Loucy (cell line): ENCODE results near the gene RPS6KA2.

Experiments
- H2AFZ ChIP-seq: fragments of 200-600 bp; sonication (generic); 2 replicates; pipeline ENCODE4 v1.6.0; 2016; ENCODE audit warnings: antibody characterized with exemption, mild to moderate bottlenecking, low read length, moderate library complexity
- H3F3A ChIP-seq: fragments of 200-600 bp; 2 replicates; pipeline ENCODE4 v1.6.0; 2016; ENCODE audit warnings: antibody characterized with exemption, low read depth, mild to moderate bottlenecking
- H3K27me3 ChIP-seq: fragments of 200-600 bp; sonication (generic); 2 replicates; pipeline ENCODE4 v1.6.1; 2014; ENCODE audit warnings: low read length, mild to moderate bottlenecking; ENCODE audit not compliant: insufficient read depth, poor library complexity, severe bottlenecking
- H3K36me3 ChIP-seq: fragments of 200-600 bp; sonication (generic); 2 replicates; pipeline ENCODE4 v1.6.1; 2016; ENCODE audit warnings: low read length; ENCODE audit not compliant: insufficient read depth
- H3K4me1 ChIP-seq: fragments of 200-600 bp; sonication (generic); 2 replicates; pipeline ENCODE4 v1.5.1; 2014; ENCODE audit warnings: low read length, mild to moderate bottlenecking; ENCODE audit not compliant: insufficient read depth, poor library complexity, severe bottlenecking
- H3K4me2 ChIP-seq: fragments of 200-600 bp; sonication (generic); 2 replicates; pipeline ENCODE4 v1.6.0; 2014; ENCODE audit warnings: antibody characterized with exemption, low read length, low read depth, mild to moderate bottlenecking; ENCODE audit not compliant: poor library complexity, severe bottlenecking
- H3K4me3 ChIP-seq: fragments of 200-600 bp; sonication (generic); 2 replicates; pipeline ENCODE4 v1.5.1; 2014; ENCODE audit warnings: low read length, mild to moderate bottlenecking, mixed read lengths; ENCODE audit not compliant: poor library complexity, severe bottlenecking
- H3K79me2 ChIP-seq: fragments of 200-600 bp; sonication (generic); 2 replicates; pipeline ENCODE4 v1.6.1; 2014; ENCODE audit warnings: low read length; ENCODE audit not compliant: insufficient read depth
- H3K9ac ChIP-seq: fragments of 200-600 bp; sonication (generic); 2 replicates; pipeline ENCODE4 v1.6.0; 2014; ENCODE audit warnings: mild to moderate bottlenecking, low read depth, low read length, moderate library complexity; ENCODE audit not compliant: poor library complexity, severe bottlenecking
- H3K9me2 ChIP-seq: fragments of 200-600 bp; sonication (generic); replicated peaks from 2 replicates; pipeline ENCODE4 v1.6.1; 2016; ENCODE audit warnings: low read depth, low read length, mixed read lengths
- H3K9me3 ChIP-seq: fragments of 200-600 bp; sonication (generic); 2 replicates; pipeline ENCODE4 v1.6.1; 2014; ENCODE audit warnings: mild to moderate bottlenecking, antibody characterized with exemption, low read length, low read depth; ENCODE audit not compliant: insufficient read depth
- H4K20me1 ChIP-seq: fragments of 200-600 bp; sonication (generic); 2 replicates; pipeline ENCODE4 v1.6.0; 2014; ENCODE audit warnings: antibody characterized with exemption, low read length, mild to moderate bottlenecking; ENCODE audit not compliant: insufficient read depth, poor library complexity, severe bottlenecking
- EZH2phosphoT487 ChIP-seq: fragments of 200-600 bp; IDR thresholded peaks from 2 replicates; pipeline ENCODE4 v1.6.1; 2018; ENCODE audit warnings: antibody characterized with exemption, mild to moderate bottlenecking, moderate library complexity, borderline replicate concordance
- TF ChIP-seq, protein P1 (sequence below): fragments of 200-600 bp; sonication (generic); conservative IDR thresholded peaks from 2 replicates; pipeline ENCODE4 v1.5.1; 2014; ENCODE audit warnings: mild to moderate bottlenecking, antibody characterized with exemption, low read length

The RPS6KA2 gene

GRCh38 chr6:166473886-166474571 is 153.0 kb downstream of the RPS6KA2 start:
- H3K4me1 ChIP-seq: no peaks in the 10 kb centered on the region
- H3F3A ChIP-seq: no peaks in the 10 kb centered on the region
- H3K79me2 ChIP-seq: no peaks in the 10 kb centered on the region
- H4K20me1 ChIP-seq: no peaks in the 10 kb centered on the region
- H2AFZ ChIP-seq: no peak overlapping the region
- no peaks in the 10 kb centered on the region for H3K9me3 ChIP-seq
- no peak overlapping the region for H3K9ac ChIP-seq
- no peak overlapping the region for H3K4me3 ChIP-seq
- no peaks in the 10 kb centered on the region for H3K36me3 ChIP-seq
- no peaks in the 10 kb centered on the region for H3K27me3 ChIP-seq
- no peak for TF ChIP-seq EZH2phosphoT487
- TF ChIP-seq, protein P1, sequence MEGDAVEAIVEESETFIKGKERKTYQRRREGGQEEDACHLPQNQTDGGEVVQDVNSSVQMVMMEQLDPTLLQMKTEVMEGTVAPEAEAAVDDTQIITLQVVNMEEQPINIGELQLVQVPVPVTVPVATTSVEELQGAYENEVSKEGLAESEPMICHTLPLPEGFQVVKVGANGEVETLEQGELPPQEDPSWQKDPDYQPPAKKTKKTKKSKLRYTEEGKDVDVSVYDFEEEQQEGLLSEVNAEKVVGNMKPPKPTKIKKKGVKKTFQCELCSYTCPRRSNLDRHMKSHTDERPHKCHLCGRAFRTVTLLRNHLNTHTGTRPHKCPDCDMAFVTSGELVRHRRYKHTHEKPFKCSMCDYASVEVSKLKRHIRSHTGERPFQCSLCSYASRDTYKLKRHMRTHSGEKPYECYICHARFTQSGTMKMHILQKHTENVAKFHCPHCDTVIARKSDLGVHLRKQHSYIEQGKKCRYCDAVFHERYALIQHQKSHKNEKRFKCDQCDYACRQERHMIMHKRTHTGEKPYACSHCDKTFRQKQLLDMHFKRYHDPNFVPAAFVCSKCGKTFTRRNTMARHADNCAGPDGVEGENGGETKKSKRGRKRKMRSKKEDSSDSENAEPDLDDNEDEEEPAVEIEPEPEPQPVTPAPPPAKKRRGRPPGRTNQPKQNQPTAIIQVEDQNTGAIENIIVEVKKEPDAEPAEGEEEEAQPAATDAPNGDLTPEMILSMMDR: no peak
- H3K4me2 ChIP-seq: no peak overlapping the region
- H3K9me2 ChIP-seq: no peaks in the 10 kb centered on the region

GRCh38 chr6:166472636-166473035 is 154.4 kb downstream of the RPS6KA2 start:
- no peaks in the 10 kb centered on the region for H4K20me1 ChIP-seq
- H3K9me3 ChIP-seq: no peaks in the 10 kb centered on the region
- no peak overlapping the region for H3K4me2 ChIP-seq
- no peaks in the 10 kb centered on the region for H3K4me1 ChIP-seq
- H3K9me2 ChIP-seq: no peaks in the 10 kb centered on the region
- TF ChIP-seq, protein P1: no peak
- TF ChIP-seq EZH2phosphoT487: no peak
- H3K79me2 ChIP-seq: no peaks in the 10 kb centered on the region
- no peaks in the 10 kb centered on the region for H3K36me3 ChIP-seq
- H3F3A ChIP-seq: no peaks in the 10 kb centered on the region
- H3K27me3 ChIP-seq: no peaks in the 10 kb centered on the region
- H3K4me3 ChIP-seq: no peak overlapping the region
- H3K9ac ChIP-seq: no peak overlapping the region
- H2AFZ ChIP-seq: no peak overlapping the region

- H3K9me2 ChIP-seq: no peaks in the 10 kb centered on the region
- H3K27me3 ChIP-seq: no peaks in the 10 kb centered on the region
- H3K4me1 ChIP-seq: no peaks in the 10 kb centered on the region
- H3K36me3 ChIP-seq: no peaks in the 10 kb centered on the region
- H4K20me1 ChIP-seq: no peaks in the 10 kb centered on the region
- H3K9me3 ChIP-seq: no peaks in the 10 kb centered on the region
- H3K4me3 ChIP-seq: no peak overlapping the region
- H2AFZ ChIP-seq: no peak overlapping the region
- no peak overlapping the region for H3K4me2 ChIP-seq
- no peaks in the 10 kb centered on the region for H3F3A ChIP-seq
- H3K9ac ChIP-seq: no peak overlapping the region
- no peak for TF ChIP-seq EZH2phosphoT487
- TF ChIP-seq, protein P1: no peak
- no peaks in the 10 kb centered on the region for H3K79me2 ChIP-seq
Observed at GRCh38 chr6:166471797-166472260, 155.2 kb downstream of the RPS6KA2 start.
